GM18951 (cell line): ENCODE measurements around the gene MADD.
A peak's percentile ranks its signal among the peaks of the same experiment; 100 is the strongest.

Experiments used
- POLR2A ChIP-seq: IDR thresholded peaks from 4 replicates; pipeline ENCODE4 v1.6.1; 2011; ENCODE audit warnings: mild to moderate bottlenecking; ENCODE audit not compliant: insufficient read length, insufficient read depth; ENCODE audit errors: extremely low read depth
- in situ Hi-C: fragments of 300-500 bp; cut with MboI; formaldehyde crosslinking; loops from one replicate; pipeline ENCODE4 v1.12.0; 2022; ENCODE audit warnings: low sequenced_read_pairs, mixed read lengths, inconsistent platforms; ENCODE audit not compliant: unreplicated experiment

Gene MADD

GRCh38 chr11:47259232-47259977, 10.5 kb upstream of the MADD start:
- no peak for TF ChIP-seq POLR2A
- in situ Hi-C loops = no loop called here

- in situ Hi-C loops = no loop called here
- TF ChIP-seq POLR2A = no peak
Observed at GRCh38 chr11:47260366-47260765, 9.6 kb upstream of the MADD start.

- no peak for TF ChIP-seq POLR2A
- in situ Hi-C loops = no loop called here
Observed at GRCh38 chr11:47261291-47261800, 8.6 kb upstream of the MADD start.

GRCh38 chr11:47264119-47264518, 5.8 kb upstream of the MADD start:
- in situ Hi-C loops = no loop called here
- no peak for TF ChIP-seq POLR2A

GRCh38 chr11:47264521-47264920, 5.4 kb upstream of the MADD start:
- in situ Hi-C loops = no loop called here
- TF ChIP-seq POLR2A = no peak

- TF ChIP-seq POLR2A = no peak
- in situ Hi-C loops = no loop called here
Observed at GRCh38 chr11:47267876-47268275, 2.1 kb upstream of the MADD start.

- no peak for TF ChIP-seq POLR2A
- in situ Hi-C loops = no loop called here
Observed at GRCh38 chr11:47268448-47269001, 1.4 kb upstream of the MADD start.

GRCh38 chr11:47269002-47269828, 718 bp upstream of the MADD start:
- in situ Hi-C loops = no loop called here
- TF ChIP-seq POLR2A = peak; percentile 45

- TF ChIP-seq POLR2A = no peak
- in situ Hi-C loops = no loop called here
Observed at GRCh38 chr11:47270331-47271271, 668 bp downstream of the MADD start.

- in situ Hi-C loops = no loop called here
Observed at GRCh38 chr11:47271328-47271727, 1.4 kb downstream of the MADD start.

GRCh38 chr11:47271961-47272661, 2.2 kb downstream of the MADD start:
- TF ChIP-seq POLR2A = no peak
- in situ Hi-C loops = no loop called here

More at GRCh38 chr11:47271328-47271727, 1.4 kb downstream of the MADD start:
- no peak for TF ChIP-seq POLR2A

- in situ Hi-C loops = no loop called here
- no peak for TF ChIP-seq POLR2A
Observed at GRCh38 chr11:47272706-47273105, 2.8 kb downstream of the MADD start.

- TF ChIP-seq POLR2A = no peak
- in situ Hi-C loops = no loop called here
Observed at GRCh38 chr11:47274495-47275235, 4.7 kb downstream of the MADD start.
